Kidney (tissue), 14 donors: ENCODE measurements around the gene STRN. TPM values are rescaled to one million over a fixed set of nuclear protein-coding genes. Genes with fewer than 3 reads are reported as not detected.

Experiments used
- DNase-seq, 5 donors: peaks; one replicate each; pipeline ENCODE4 v3.0.0-alpha.2; 2013 to 2020
- FAIRE-seq: peaks from 2 replicates; lab custom pipeline; 2012; peaks lifted over from hg19 to GRCh38; lab: Jason Lieb, UNC
- H3K27ac ChIP-seq, 2 donors: one replicate each; pipeline ENCODE4 v1.7.0; 2013; ENCODE audit warnings: low read depth in 2 of 2, low read length in 2 of 2, inconsistent platforms in 1 of 2
- H3K27me3 ChIP-seq: one replicate; pipeline ENCODE4 v1.7.1; 2013; ENCODE audit warnings: low read length, inconsistent platforms; ENCODE audit not compliant: control insufficient read depth, insufficient read depth
- H3K36me3 ChIP-seq, 3 donors: one replicate each; pipeline versions ENCODE4 v1.7.0 to v1.7.1; 2013; ENCODE audit warnings: low read length in 3 of 3, control low read depth in 1 of 3, inconsistent platforms in 1 of 3; ENCODE audit not compliant: insufficient read depth in 3 of 3, control insufficient read depth in 2 of 3
- H3K4me1 ChIP-seq, 3 donors: one replicate each; pipeline versions ENCODE4 v1.7.0 to v1.7.1; 2013; ENCODE audit warnings: low read length in 3 of 3, inconsistent platforms in 1 of 3, low read depth in 1 of 3; ENCODE audit not compliant: control insufficient read depth in 2 of 3, insufficient read depth in 2 of 3
- H3K4me3 ChIP-seq, 3 donors: one replicate each; pipeline versions ENCODE4 v1.7.0 to v1.8.1; 2013; ENCODE audit warnings: low read length in 3 of 3, control low read depth in 1 of 3, inconsistent platforms in 1 of 3
- H3K9ac ChIP-seq, 3 donors: one replicate each; pipeline versions ENCODE4 v1.7.0 to v1.7.1; 2013; ENCODE audit warnings: low read length in 3 of 3, control low read depth in 1 of 3, inconsistent platforms in 1 of 3
- H3K9me3 ChIP-seq, 3 donors: one replicate each; pipeline versions ENCODE4 v1.7.0 to v1.7.1; 2013; ENCODE audit warnings: low read length in 3 of 3, control low read depth in 1 of 3, inconsistent platforms in 1 of 3; ENCODE audit not compliant: control insufficient read depth in 2 of 3, insufficient read depth in 1 of 3
- intact Hi-C: fragments of 100-400 bp; cut with DNase I; formaldehyde crosslinking; loops from one replicate; pipeline ENCODE4 v1.11.1; 2022
- polyA plus RNA-seq: library from polyadenylated mRNA; stranded (reverse); fragments of 350-450 nt; fragmentation: Illumina TruSeq; extraction: RNeasy Lipid Tissue Mini Kit (QIAGEN cat#74804); gene quantifications from one replicate; pipeline ENCODE4 v1.2.3, GENCODE V29; 2014; ENCODE audit warnings: low read depth, low replicate concordance; ENCODE audit not compliant: insufficient read depth
- total RNA-seq: library from RNA; stranded (reverse); fragmentation: NEBNext Ultra II Directional; extraction: Animal tissue kit (Norgen Biotek cat#: 25700); gene quantifications from one replicate; pipeline ENCODE4 v1.2.1, GENCODE V29; 2021
- TF ChIP-seq, protein P1 (sequence below): IDR thresholded peaks from 3 replicates; pipeline ENCODE4 v1.5.1; 2012; ENCODE audit warnings: mild to moderate bottlenecking, moderate library complexity, borderline replicate concordance; ENCODE audit not compliant: insufficient read depth; ENCODE audit errors: extremely low read depth
- donor health status: control.
- donor health status: control.
- donor health status: control.
- donor health status: control.
- donor health status: control.
- donor health status: DM: yes; HTN: yes; CAD: no.
- donor health status: Normal renal cell carcinoma (clear cell type).

Gene STRN
- total and polyA plus RNA-seq, 2 donors from 2014 or later = 3.7 to 42.7 TPM

DNA sequence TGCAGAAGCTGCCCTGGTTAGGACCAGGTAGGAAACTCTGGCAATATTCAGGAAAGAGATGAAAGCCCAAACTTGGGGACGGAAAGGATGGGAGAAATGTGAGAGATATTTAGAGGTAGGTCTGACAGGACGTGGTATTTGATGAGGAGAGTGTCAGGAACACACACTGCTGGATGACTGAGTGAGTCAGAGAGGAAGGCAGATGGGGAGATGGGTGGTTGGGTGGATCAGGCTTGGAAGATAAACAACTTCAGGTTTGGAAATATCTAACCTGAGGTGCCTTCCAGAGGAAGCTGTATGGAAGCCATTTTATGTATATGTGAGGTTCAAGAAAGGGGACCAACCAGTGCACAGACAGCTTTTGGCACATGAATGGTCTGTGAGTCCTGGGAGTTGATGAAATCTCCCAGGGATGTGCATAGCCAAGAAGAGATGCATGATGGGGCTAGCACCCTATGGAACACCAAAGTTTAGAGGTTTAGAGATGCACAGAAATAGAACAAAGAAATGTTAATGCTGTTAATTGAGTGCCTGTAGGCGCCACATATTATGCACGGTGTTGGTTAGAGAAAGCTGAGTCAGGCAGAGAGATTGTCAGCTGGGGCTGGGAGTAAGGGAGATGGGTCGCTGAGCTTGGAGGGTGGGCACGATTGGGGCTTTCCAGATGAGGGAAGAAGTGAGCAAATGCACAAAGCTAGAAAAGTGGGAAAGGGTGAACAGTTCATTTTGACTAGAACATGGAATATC is 168.8 kb downstream of the STRN start:
- H3K4me1 ChIP-seq = no peaks in the 10 kb centered on the region
- FAIRE-seq (no peak), DNase-seq (no peak)
- intact Hi-C loops = no loop called here
- H3K4me3 ChIP-seq = no peak overlapping the region
- H3K36me3 ChIP-seq = no peaks in the 10 kb centered on the region
- no peak overlapping the region for H3K9ac ChIP-seq
- TF ChIP-seq, protein P1, sequence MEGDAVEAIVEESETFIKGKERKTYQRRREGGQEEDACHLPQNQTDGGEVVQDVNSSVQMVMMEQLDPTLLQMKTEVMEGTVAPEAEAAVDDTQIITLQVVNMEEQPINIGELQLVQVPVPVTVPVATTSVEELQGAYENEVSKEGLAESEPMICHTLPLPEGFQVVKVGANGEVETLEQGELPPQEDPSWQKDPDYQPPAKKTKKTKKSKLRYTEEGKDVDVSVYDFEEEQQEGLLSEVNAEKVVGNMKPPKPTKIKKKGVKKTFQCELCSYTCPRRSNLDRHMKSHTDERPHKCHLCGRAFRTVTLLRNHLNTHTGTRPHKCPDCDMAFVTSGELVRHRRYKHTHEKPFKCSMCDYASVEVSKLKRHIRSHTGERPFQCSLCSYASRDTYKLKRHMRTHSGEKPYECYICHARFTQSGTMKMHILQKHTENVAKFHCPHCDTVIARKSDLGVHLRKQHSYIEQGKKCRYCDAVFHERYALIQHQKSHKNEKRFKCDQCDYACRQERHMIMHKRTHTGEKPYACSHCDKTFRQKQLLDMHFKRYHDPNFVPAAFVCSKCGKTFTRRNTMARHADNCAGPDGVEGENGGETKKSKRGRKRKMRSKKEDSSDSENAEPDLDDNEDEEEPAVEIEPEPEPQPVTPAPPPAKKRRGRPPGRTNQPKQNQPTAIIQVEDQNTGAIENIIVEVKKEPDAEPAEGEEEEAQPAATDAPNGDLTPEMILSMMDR = no peak
- H3K27ac ChIP-seq = no peak overlapping the region
- no peaks in the 10 kb centered on the region for H3K27me3 ChIP-seq
- H3K9me3 ChIP-seq = no peaks in the 10 kb centered on the region

Other genes starting within 250 kb of the STRN start
- gene HEATR5B, start 117.8 kb upstream of the STRN start, total RNA-seq = 20.5 TPM
- gene HEATR5B, start 117.8 kb upstream of the STRN start, polyA plus RNA-seq = 4.4 TPM
- 6.0 TPM for gene GPATCH11, start 118.0 kb upstream of the STRN start, total RNA-seq
- 3.3 TPM for gene GPATCH11, start 118.0 kb upstream of the STRN start, polyA plus RNA-seq
- gene EIF2AK2, start 190.4 kb upstream of the STRN start, total RNA-seq = 37.6 TPM
- 6.4 TPM for gene EIF2AK2, start 190.4 kb upstream of the STRN start, polyA plus RNA-seq
- not detected for gene SULT6B1, start 222.1 kb upstream of the STRN start, total RNA-seq
- gene SULT6B1, start 222.1 kb upstream of the STRN start, polyA plus RNA-seq = not detected
- gene CEBPZOS, start 230.0 kb upstream of the STRN start, total RNA-seq = 38.3 TPM
- gene CEBPZOS, start 230.0 kb upstream of the STRN start, polyA plus RNA-seq = 60.7 TPM